ENCODE data around the gene LMF1. TPM values are rescaled to one million over a fixed set of nuclear protein-coding genes. Genes with fewer than 3 reads are reported as not detected.

Gene LMF1
- polyA plus RNA-seq, 1 donor (not counting 4 experiments of a cell fraction or from before 2014, with no cell fraction given): 3.1 TPM

- H3K4me2 ChIP-seq (ENCODE audit: control insufficient read depth, extremely low read depth, insufficient read depth, low read depth, low read length): no peak overlapping the region
- no peak for DNase-seq (ENCODE audit: low read depth, low spot score)
- no peaks in the 10 kb centered on the region for H3K9me3 ChIP-seq (ENCODE audit: control insufficient read depth, low read depth, low read length)
- no peaks in the 10 kb centered on the region for H3K79me2 ChIP-seq (ENCODE audit: control insufficient read depth, insufficient read depth, low read length)
- FAIRE-seq: no peak
- no peak overlapping the region for H2AFZ ChIP-seq (ENCODE audit: control insufficient read depth, low read length)
- H3K9me1 ChIP-seq (ENCODE audit: control insufficient read depth, extremely low read depth, insufficient read depth, low read length): no peaks in the 10 kb centered on the region
- H3K27me3 ChIP-seq (ENCODE audit: control insufficient read depth, extremely low read depth, insufficient read depth, low read length): peaks cover 49% of the 10 kb centered on the region
- dilution Hi-C loops (cut with MboI; ENCODE audit: extremely low pct_ligation_motif_present, low sequenced_read_pairs): no loop called here
- H3K36me3 ChIP-seq (ENCODE audit: control insufficient read depth in 2 of 2, extremely low read depth in 1 of 2, insufficient read depth in 2 of 2, low read length in 2 of 2): no peaks in the 10 kb centered on the region
- TF ChIP-seq CTCF (optimal IDR thresholded peaks at IDR 0.05 in 1 of 3, IDR thresholded peaks at IDR 0.05 in 1 of 3, conservative IDR thresholded peaks at IDR 0.05 in 1 of 3; ENCODE audit: extremely low read depth in 1 of 3, insufficient read depth in 2 of 3, low read length in 3 of 3) (no peak), EZH2 (IDR thresholded peaks at IDR 0.05; ENCODE audit: low read length) (no peak)
- H3K4me1 ChIP-seq (ENCODE audit: control insufficient read depth, extremely low read depth, insufficient read depth, low read length): no peaks in the 10 kb centered on the region
- no peak overlapping the region for H3K9ac ChIP-seq (ENCODE audit: control insufficient read depth, extremely low read depth, insufficient read depth, low read length)
- H4K20me1 ChIP-seq (ENCODE audit: control insufficient read depth, extremely low read depth, insufficient read depth, low read length): no peaks in the 10 kb centered on the region
- no peak overlapping the region for H3K4me3 ChIP-seq (ENCODE audit: control insufficient read depth in 2 of 3, extremely low read depth in 1 of 3, insufficient read depth in 2 of 3, low read depth in 1 of 3, low read length in 3 of 3)
- no peak overlapping the region for H3K27ac ChIP-seq (ENCODE audit: control insufficient read depth, insufficient read depth, low read length)
Measured at GRCh38 chr16:1007284-1007850, 36.6 kb upstream of the LMF1 start.

GRCh38 chr16:1006781-1007180 lies 36.0 kb upstream of the LMF1 start:
- Histone ChIP-seq H4K20me1 (ENCODE audit: control insufficient read depth, extremely low read depth, insufficient read depth, low read length) (no peaks in the 10 kb centered on the region), H3K9me1 (ENCODE audit: control insufficient read depth, extremely low read depth, insufficient read depth, low read length) (no peaks in the 10 kb centered on the region), H3K27ac (ENCODE audit: control insufficient read depth, insufficient read depth, low read length) (no peak overlapping the region), H3K4me3 (ENCODE audit: control insufficient read depth in 2 of 3, extremely low read depth in 1 of 3, insufficient read depth in 2 of 3, low read depth in 1 of 3, low read length in 3 of 3) (no peak overlapping the region), H3K27me3 (ENCODE audit: control insufficient read depth, extremely low read depth, insufficient read depth, low read length) (peaks cover 45% of the 10 kb centered on the region), H3K9ac (ENCODE audit: control insufficient read depth, extremely low read depth, insufficient read depth, low read length) (no peak overlapping the region), H3K79me2 (ENCODE audit: control insufficient read depth, insufficient read depth, low read length) (no peaks in the 10 kb centered on the region), H3K9me3 (ENCODE audit: control insufficient read depth, low read depth, low read length) (no peaks in the 10 kb centered on the region), H3K4me1 (ENCODE audit: control insufficient read depth, extremely low read depth, insufficient read depth, low read length) (no peaks in the 10 kb centered on the region), H2AFZ (ENCODE audit: control insufficient read depth, low read length) (no peak overlapping the region), H3K36me3 (ENCODE audit: control insufficient read depth in 2 of 2, extremely low read depth in 1 of 2, insufficient read depth in 2 of 2, low read length in 2 of 2) (no peaks in the 10 kb centered on the region), H3K4me2 (ENCODE audit: control insufficient read depth, extremely low read depth, insufficient read depth, low read depth, low read length) (no peak overlapping the region)
- no peak for TF ChIP-seq EZH2 (IDR thresholded peaks at IDR 0.05; ENCODE audit: low read length)
- no peak for TF ChIP-seq CTCF (optimal IDR thresholded peaks at IDR 0.05 in 1 of 3, IDR thresholded peaks at IDR 0.05 in 1 of 3, conservative IDR thresholded peaks at IDR 0.05 in 1 of 3; ENCODE audit: extremely low read depth in 1 of 3, insufficient read depth in 2 of 3, low read length in 3 of 3)
- dilution Hi-C loops (cut with MboI; ENCODE audit: extremely low pct_ligation_motif_present, low sequenced_read_pairs): no loop called here
- DNase-seq (ENCODE audit: low read depth, low spot score) (no peak), FAIRE-seq (no peak)

Data from keratinocyte (primary cell).